GM12891 (cell line): ENCODE results near the gene TCEAL4.

Experiments
- POLR2A ChIP-seq: IDR thresholded peaks from 2 replicates; pipeline ENCODE4 v1.6.1; 2011; ENCODE audit warnings: low read depth, low read length, control low read depth
- POLR2AphosphoS5 ChIP-seq: IDR thresholded peaks from 2 replicates; pipeline ENCODE4 v1.6.1; 2011; ENCODE audit warnings: low read depth, low read length, control low read depth
- SPI1 ChIP-seq: IDR thresholded peaks from 2 replicates; pipeline ENCODE4 v1.6.1; 2011; ENCODE audit warnings: low read depth, low read length, control low read depth

GRCh38 chrX:103536071-103536470, 49.2 kb upstream of the TCEAL4 start:
- no peak for TF ChIP-seq POLR2A
- no peak for TF ChIP-seq POLR2AphosphoS5
- TF ChIP-seq SPI1, result no peak
